Ectodermal cell (in vitro differentiated cells): ENCODE data around the gene SLIT1.

ENCODE experiments used
- H3K27ac ChIP-seq: 2 replicates; pipeline ENCODE4 v1.7.0; 2013; ENCODE audit warnings: mild to moderate bottlenecking, low read depth, low read length; ENCODE audit not compliant: insufficient read depth, poor library complexity, severe bottlenecking
- H3K27me3 ChIP-seq: 2 replicates; pipeline ENCODE4 v1.7.0; 2013; ENCODE audit warnings: mild to moderate bottlenecking, low read length; ENCODE audit not compliant: insufficient read depth, control insufficient read depth, poor library complexity, severe bottlenecking
- H3K36me3 ChIP-seq: one replicate; pipeline ENCODE4 v1.7.0; 2013; ENCODE audit warnings: low read length; ENCODE audit not compliant: control insufficient read depth, insufficient read depth
- H3K4me1 ChIP-seq: one replicate; pipeline ENCODE4 v1.7.0; 2013; ENCODE audit warnings: low read length; ENCODE audit not compliant: control insufficient read depth, insufficient read depth
- H3K4me3 ChIP-seq: 2 replicates; pipeline ENCODE4 v1.7.0; 2013; ENCODE audit warnings: low read depth, low read length, control low read depth; ENCODE audit not compliant: insufficient read depth
- H3K9me3 ChIP-seq: 2 replicates; pipeline ENCODE4 v1.7.0; 2013; ENCODE audit warnings: mild to moderate bottlenecking, low read length, moderate library complexity; ENCODE audit not compliant: control insufficient read depth
- WGBS, 2 experiments: methylation state at CpG; one replicate each; pipeline ENCODE4 v1.1.7; 2013; ENCODE audit warnings: missing lambda C conversion rate in 2 of 2; 5-methylcytosine and 5-hydroxymethylcytosine counted together

Gene SLIT1

DNA sequence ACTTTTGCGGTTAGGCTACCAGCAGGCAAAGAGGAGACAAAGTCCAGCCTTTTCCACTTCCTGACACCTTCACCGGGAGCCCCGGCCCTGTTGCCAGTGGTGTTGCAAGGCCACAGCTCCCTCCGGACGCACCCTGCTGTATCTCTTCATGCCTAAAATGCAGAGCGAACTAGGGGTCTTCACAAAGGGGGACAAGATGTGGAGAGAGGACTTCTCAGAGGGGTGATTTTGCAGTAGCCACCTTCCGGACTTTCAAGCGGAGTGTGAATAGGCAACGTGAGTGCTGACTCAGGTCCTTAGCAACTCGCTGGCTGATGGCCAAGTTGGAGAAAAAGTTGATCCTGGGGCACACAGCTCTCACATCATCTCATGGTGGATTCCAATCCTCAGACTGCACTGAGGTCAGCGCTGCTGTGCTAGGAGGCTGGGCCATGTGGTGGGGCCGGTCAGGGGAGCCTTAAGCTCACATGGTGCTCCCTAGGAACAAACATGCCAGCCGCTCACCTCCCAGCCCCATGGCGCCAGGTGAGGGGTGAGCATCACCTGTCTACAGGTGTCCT is 187.3 kb downstream of the SLIT1 start:
- no peaks in the 10 kb centered on the region for H3K9me3 ChIP-seq
- no peak overlapping the region for H3K4me3 ChIP-seq
- H3K36me3 ChIP-seq: no peaks in the 10 kb centered on the region
- WGBS, 2 experiments: 93 to 96% methylated on average over 14 of the region's 14 CpGs
- H3K4me1 ChIP-seq: no peaks in the 10 kb centered on the region
- H3K27ac ChIP-seq: no peak overlapping the region
- no peaks in the 10 kb centered on the region for H3K27me3 ChIP-seq

DNA sequence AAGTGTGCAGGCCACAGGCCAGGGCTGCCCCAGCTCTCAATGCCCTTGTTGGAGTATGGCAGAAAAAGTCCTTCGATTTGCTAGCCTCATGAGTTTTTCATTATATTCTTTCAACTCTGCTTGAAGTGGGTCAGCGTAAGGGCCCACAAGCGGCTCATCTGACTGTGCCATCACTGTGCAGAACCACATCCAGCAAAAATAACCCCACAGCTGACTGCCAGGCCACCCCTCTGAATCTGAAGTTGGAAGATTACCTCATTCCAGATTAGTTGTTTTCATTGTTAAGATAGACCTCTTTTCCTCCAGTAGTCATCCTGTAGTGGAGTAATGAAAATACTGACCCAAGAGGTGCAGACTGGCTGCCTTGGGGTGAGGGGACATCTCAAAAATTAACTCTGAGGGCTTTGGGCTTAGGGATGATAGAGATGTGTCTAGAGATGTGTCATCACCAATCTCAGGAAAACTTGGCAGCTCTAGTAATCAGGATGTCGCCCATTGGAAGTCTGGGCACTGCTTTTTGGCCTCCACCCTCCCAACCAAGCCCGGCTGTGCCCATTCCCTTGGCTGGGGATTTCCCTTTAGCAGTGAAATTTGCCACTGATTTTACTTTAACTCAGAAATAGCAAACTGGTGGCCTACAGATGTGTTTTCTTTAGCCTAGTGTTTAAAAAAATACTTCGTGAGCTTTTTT is 189.3 kb downstream of the SLIT1 start:
- 93 to 94% methylated on average over 6 of the region's 6 CpGs for WGBS, 2 experiments
- no peaks in the 10 kb centered on the region for H3K9me3 ChIP-seq
- H3K27me3 ChIP-seq: no peaks in the 10 kb centered on the region
- H3K27ac ChIP-seq: no peak overlapping the region
- H3K36me3 ChIP-seq: no peaks in the 10 kb centered on the region
- no peak overlapping the region for H3K4me3 ChIP-seq
- peaks cover 4% of the 10 kb centered on the region for H3K4me1 ChIP-seq

DNA sequence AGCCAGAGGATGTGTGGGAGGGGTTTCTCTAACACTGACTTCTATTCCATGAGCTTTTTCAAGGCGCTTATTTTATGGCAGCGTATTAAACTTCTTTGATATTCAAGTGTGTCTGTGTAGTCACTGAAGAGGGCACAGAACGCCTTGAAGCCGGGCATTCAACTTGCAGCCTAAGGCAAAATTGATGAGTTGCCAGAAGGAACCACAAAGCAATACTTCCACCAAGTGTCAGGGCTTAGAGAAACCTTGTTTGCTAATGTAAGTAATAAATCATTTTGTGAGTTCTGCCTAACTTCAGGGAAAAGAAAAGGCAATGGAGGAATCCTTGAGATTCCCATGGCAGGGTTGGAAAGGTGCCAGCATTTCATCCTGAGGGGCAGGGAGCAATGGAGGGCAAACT is 189.9 kb downstream of the SLIT1 start:
- H3K4me1 ChIP-seq: peaks cover 4% of the 10 kb centered on the region
- H3K27me3 ChIP-seq: no peaks in the 10 kb centered on the region
- WGBS, 2 experiments: 97% methylated on average over 4 of the region's 4 CpGs
- no peaks in the 10 kb centered on the region for H3K9me3 ChIP-seq
- no peaks in the 10 kb centered on the region for H3K36me3 ChIP-seq
- no peak overlapping the region for H3K27ac ChIP-seq
- H3K4me3 ChIP-seq: no peak overlapping the region

DNA sequence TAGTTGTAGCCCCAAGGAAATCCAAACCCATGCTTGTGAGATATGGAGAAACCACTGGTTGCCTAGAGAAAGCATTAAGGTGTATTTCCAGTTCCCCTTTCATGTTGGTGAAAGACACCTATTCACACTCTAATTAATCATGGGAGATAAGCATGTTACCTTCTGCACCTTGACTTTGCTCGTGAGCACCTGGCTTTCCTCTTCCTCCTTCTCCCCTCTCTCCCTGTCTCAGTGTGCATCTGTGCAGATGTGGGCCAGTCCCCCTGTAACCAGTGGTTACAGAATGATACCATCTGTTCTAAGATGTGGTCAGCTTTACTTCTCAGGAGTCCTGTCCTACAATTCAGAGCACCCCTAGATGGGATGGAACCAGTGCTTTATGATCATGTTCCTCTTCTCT is 193.0 kb downstream of the SLIT1 start:
- Histone ChIP-seq H3K9me3 (no peaks in the 10 kb centered on the region), H3K4me1 (peaks cover 4% of the 10 kb centered on the region), H3K27ac (no peak overlapping the region), H3K27me3 (no peaks in the 10 kb centered on the region), H3K4me3 (no peak overlapping the region), H3K36me3 (no peaks in the 10 kb centered on the region)
- 88 to 93% methylated on average over 1 of the region's 1 CpG for WGBS, 2 experiments

DNA sequence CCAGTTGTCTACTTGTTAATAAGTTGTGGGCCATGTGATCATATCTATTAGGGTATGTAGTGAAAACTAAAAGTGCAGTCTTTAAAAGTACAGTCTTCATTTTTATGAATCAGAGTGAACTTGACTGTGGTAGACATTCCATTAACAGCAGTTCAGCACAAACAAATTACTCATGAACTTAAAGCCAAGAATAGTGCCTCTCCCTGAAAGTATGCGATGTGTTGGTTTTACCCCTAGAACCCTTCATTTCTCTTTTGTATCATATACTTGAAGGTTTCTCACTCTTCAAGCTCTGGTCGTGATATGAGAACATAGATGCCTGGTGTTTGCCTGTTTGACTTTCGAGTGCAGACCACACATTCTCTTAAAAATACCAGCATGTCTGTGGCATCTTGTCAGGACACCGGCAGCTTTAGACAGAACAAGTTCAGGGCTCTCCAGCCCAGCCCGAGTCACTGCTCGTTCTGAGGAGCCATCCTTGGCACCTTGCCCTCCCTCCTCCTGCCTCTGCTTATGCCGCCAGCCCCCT is 194.4 kb downstream of the SLIT1 start:
- no peak overlapping the region for H3K4me3 ChIP-seq
- H3K36me3 ChIP-seq: no peaks in the 10 kb centered on the region
- peaks cover 4% of the 10 kb centered on the region for H3K4me1 ChIP-seq
- H3K27ac ChIP-seq: no peak overlapping the region
- no peaks in the 10 kb centered on the region for H3K27me3 ChIP-seq
- 92% methylated on average over 7 of the region's 7 CpGs for WGBS, 2 experiments
- no peaks in the 10 kb centered on the region for H3K9me3 ChIP-seq

DNA sequence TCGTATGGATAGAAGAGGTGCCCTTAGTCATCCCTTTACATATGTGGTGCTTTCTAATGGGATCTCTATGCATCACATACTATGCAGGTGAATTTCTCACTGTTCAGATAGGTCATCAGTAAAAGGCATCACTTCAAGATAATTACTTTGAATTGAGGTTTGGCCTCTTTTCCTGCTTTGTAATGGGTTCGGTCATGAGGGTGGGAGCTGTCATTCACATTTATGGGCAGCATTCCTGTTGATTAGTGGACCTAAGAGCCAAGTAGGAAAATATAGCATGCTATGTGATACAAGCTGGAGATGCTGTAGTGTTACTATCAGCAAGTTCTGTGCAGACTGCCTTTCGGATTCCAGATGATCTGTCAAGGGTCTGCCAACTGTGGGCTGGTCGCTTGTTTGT is 197.3 kb downstream of the SLIT1 start:
- H3K4me1 ChIP-seq: peaks cover 23% of the 10 kb centered on the region
- no peaks in the 10 kb centered on the region for H3K36me3 ChIP-seq
- WGBS, 2 experiments: 92 to 96% methylated on average over 4 of the region's 4 CpGs
- no peak overlapping the region for H3K4me3 ChIP-seq
- H3K9me3 ChIP-seq: no peaks in the 10 kb centered on the region
- H3K27me3 ChIP-seq: no peaks in the 10 kb centered on the region
- no peak overlapping the region for H3K27ac ChIP-seq

DNA sequence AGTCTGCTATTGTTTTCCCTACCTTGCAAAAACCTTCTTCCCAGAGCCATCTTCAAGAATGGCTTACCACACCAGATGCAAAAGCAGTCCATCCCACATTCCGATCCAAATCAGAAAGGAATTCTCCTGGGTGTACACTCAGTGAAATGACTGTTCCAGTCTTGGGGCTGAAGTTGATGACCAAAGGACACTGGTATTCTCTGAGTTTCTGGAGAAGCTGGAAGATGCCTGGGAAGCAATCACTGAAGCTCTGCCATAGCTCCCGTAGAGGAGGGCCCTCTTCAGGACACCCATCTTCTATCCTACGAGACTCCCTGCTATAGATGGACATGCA is 197.9 kb downstream of the SLIT1 start:
- Histone ChIP-seq H3K4me1 (peaks cover 23% of the 10 kb centered on the region), H3K27ac (no peak overlapping the region), H3K36me3 (no peaks in the 10 kb centered on the region), H3K4me3 (no peak overlapping the region), H3K9me3 (no peaks in the 10 kb centered on the region), H3K27me3 (no peaks in the 10 kb centered on the region)
- WGBS, 2 experiments: 90 to 95% methylated on average over 3 of the region's 3 CpGs

DNA sequence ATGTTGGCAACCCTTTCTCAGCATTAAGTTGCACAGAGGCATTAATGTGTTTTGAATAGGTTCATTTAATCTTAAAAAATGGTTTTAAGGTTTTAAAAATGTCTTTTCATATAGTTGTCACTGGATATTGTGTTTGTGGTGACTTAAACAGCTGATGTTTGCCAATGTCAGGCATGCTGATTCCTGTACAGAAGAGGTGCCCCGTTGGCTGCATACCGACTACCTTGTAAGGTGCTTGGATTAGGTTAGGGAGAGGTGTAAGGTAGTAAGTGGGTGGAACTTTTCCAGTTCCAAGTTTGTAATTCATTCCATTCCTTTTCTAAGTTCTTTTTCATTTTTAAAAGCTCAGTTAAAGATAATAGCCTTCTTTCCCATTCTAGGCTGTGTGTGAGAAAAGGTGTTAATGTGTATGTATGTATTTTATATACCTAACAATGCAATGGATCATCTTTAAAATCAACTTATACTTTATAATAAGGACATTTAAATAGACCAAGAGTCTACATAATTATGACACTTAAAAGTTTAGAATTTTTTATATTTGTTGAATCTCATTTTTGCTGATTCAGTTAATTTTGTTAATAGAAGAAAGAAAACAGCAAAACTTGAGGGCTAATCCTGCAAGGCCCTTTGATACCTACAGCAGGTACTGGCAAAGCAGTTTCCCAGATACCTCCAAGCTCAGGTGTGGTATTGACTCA is 198.5 kb downstream of the SLIT1 start:
- H3K4me1 ChIP-seq: peaks cover 20% of the 10 kb centered on the region
- 85 to 98% methylated on average over 2 of the region's 2 CpGs for WGBS, 2 experiments
- no peak overlapping the region for H3K4me3 ChIP-seq
- H3K27me3 ChIP-seq: no peaks in the 10 kb centered on the region
- H3K27ac ChIP-seq: no peak overlapping the region
- H3K9me3 ChIP-seq: no peaks in the 10 kb centered on the region
- no peaks in the 10 kb centered on the region for H3K36me3 ChIP-seq

DNA sequence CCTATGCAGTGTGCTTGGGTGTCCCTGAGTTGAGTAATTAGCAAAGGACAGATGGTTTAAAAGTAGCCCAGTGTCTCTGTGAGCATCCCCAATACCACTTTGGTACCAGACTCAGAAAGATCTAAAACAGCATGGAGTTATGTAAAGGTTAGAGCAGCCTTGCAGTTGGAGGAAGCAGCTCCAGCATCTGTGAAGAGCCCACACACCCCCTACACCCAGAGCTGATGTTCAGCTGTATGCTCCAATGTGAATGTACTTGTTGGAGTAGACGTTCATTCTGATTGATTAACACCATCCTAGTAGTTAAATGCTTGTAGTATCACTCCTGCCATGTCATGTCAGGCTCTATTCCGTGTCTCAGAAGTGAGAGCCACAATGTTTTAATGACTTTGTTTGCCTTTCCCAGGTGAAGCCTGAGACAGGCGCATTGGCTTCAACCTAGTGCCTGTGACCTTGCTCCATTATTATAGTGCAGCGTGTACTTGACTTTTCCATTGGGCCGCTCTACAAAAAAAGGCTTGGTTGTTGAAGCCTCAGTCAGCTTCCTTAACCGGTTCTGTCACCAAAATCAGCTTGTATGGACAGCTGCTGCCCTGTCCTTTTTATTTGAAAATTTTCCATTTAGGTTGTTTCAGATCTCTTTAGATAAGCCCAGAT is 199.4 kb downstream of the SLIT1 start:
- peaks cover 20% of the 10 kb centered on the region for H3K4me1 ChIP-seq
- no peak overlapping the region for H3K27ac ChIP-seq
- H3K4me3 ChIP-seq: no peak overlapping the region
- peaks cover 8% of the 10 kb centered on the region for H3K36me3 ChIP-seq
- no peaks in the 10 kb centered on the region for H3K27me3 ChIP-seq
- 91 to 92% methylated on average over 6 of the region's 6 CpGs for WGBS, 2 experiments
- H3K9me3 ChIP-seq: no peaks in the 10 kb centered on the region

DNA sequence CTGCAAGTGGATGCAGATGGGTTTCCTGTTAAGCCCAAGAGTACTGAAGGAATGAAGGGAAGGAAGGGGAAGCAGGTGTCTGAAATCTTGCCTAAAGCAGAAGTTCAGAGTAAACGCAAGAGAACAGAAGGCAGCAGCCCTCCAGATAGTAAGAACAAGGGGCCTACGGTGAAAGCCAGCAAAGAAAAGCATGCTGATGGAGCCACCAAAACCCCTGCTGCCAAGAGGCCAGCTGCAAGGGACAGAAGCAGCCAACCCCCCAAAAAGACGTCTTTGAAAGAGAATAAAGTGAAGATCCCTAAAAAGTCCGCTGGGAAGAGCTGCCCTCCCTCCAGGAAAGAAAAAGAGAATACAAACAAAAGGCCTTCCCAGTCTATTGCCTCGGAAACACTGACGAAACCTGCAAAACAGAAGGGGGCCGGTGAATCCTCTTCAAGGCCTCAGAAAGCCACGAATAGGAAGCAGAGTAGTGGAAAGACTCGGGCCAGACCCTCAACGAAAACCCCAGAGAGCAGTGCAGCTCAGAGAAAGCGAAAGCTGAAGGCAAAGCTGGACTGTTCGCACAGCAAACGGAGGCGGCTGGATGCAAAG is 201.1 kb downstream of the SLIT1 start:
- whole genome bisulfite sequencing, 2 experiments: 18% methylated on average over 14 of the region's 14 CpGs

More for the DNA sequence above, 201.1 kb downstream of the SLIT1 start:
- Histone ChIP-seq H3K36me3 (peaks cover 15% of the 10 kb centered on the region), H3K9me3 (no peaks in the 10 kb centered on the region), H3K27ac (peak overlapping the region; percentile 84), H3K27me3 (no peaks in the 10 kb centered on the region), H3K4me1 (peaks cover 20% of the 10 kb centered on the region), H3K4me3 (no peak overlapping the region)
